Duodenal mucosa (tissue), 2 donors: Measurements from ENCODE around the gene DIAPH3.

Experiments used
- H3K27ac ChIP-seq: one replicate; pipeline ENCODE4 v1.7.0; 2013; ENCODE audit warnings: low read depth, low read length
- H3K27me3 ChIP-seq, 2 donors: one replicate each; pipeline ENCODE4 v1.7.0; 2013; ENCODE audit warnings: low read length in 2 of 2, control low read depth in 1 of 2; ENCODE audit not compliant: insufficient read depth in 2 of 2, control insufficient read depth in 1 of 2
- H3K36me3 ChIP-seq, 2 donors: one replicate each; pipeline ENCODE4 v1.7.0; 2013; ENCODE audit warnings: low read length in 2 of 2, control low read depth in 1 of 2; ENCODE audit not compliant: insufficient read depth in 2 of 2, control insufficient read depth in 1 of 2
- H3K4me1 ChIP-seq, 2 donors: one replicate each; pipeline ENCODE4 v1.7.0; 2013; ENCODE audit warnings: low read length in 2 of 2, control low read depth in 1 of 2; ENCODE audit not compliant: insufficient read depth in 2 of 2, control insufficient read depth in 1 of 2
- H3K4me3 ChIP-seq, 2 donors: one replicate each; pipeline ENCODE4 v1.7.0; 2013; ENCODE audit warnings: low read length in 2 of 2, low read depth in 1 of 2
- H3K9ac ChIP-seq, 2 donors: one replicate each; pipeline ENCODE4 v1.7.0; 2013; ENCODE audit warnings: low read length in 2 of 2, low read depth in 1 of 2
- H3K9me3 ChIP-seq, 2 donors: one replicate each; pipeline ENCODE4 v1.7.0; 2013; ENCODE audit warnings: low read length in 2 of 2, control low read depth in 1 of 2; ENCODE audit not compliant: control insufficient read depth in 1 of 2

Gene DIAPH3

DNA sequence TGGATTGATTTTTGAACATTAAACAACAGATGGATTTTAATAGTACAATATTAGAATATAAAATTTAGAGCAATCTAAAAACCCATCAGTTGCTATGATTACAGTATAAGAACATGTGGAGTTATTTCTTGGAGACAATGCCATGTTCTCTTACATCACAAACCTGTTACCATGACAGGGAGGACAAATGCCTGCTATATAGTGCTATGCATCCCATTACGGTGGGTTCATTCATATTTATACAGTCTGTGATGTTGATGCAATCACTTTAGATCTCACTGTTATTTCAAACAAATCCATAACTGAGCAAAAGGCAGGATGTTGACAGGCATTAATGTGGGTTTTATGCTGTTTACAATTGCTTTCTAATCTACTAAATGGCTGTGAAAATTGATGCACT, 467.5 kb downstream of the DIAPH3 start:
- Histone ChIP-seq H3K27me3 (no peaks in the 10 kb centered on the region), H3K27ac (no peak overlapping the region), H3K9me3 (no peaks in the 10 kb centered on the region), H3K4me3 (no peak overlapping the region), H3K4me1 (peaks cover 0 to 2% of the 10 kb centered on the region in 2 donors), H3K36me3 (no peaks in the 10 kb centered on the region), H3K9ac (no peak overlapping the region)

DNA sequence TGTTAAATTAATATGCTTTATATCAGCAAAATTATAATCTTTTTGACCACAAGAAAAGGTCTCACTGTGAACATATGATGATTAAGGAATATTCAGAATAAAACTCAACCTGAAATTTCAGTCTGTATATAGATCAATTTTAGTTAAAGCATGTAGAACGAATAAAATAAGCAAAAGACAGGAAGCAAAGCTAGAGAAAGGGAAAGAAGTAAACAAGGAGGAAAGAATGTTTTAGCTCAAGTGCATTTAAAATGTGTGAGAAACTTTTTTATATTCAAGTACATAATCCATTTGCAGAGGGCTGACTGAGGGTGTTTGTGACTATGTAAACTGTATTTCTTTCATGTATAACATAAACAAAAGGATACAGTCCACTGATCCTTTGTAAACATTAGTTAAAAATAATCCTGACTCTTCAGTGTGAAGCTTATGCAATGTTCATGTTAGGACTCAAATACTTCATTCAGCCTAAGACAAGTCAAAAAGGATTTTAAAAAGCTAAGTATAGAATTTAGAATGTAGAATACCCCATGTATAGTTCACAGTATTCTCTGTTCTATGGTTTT, 472.1 kb downstream of the DIAPH3 start:
- no peak overlapping the region for H3K27ac ChIP-seq
- no peak overlapping the region for H3K9ac ChIP-seq
- no peak overlapping the region for H3K4me3 ChIP-seq
- no peaks in the 10 kb centered on the region for H3K27me3 ChIP-seq
- H3K36me3 ChIP-seq, result no peaks in the 10 kb centered on the region
- no peaks in the 10 kb centered on the region for H3K4me1 ChIP-seq
- H3K9me3 ChIP-seq, result no peaks in the 10 kb centered on the region

DNA sequence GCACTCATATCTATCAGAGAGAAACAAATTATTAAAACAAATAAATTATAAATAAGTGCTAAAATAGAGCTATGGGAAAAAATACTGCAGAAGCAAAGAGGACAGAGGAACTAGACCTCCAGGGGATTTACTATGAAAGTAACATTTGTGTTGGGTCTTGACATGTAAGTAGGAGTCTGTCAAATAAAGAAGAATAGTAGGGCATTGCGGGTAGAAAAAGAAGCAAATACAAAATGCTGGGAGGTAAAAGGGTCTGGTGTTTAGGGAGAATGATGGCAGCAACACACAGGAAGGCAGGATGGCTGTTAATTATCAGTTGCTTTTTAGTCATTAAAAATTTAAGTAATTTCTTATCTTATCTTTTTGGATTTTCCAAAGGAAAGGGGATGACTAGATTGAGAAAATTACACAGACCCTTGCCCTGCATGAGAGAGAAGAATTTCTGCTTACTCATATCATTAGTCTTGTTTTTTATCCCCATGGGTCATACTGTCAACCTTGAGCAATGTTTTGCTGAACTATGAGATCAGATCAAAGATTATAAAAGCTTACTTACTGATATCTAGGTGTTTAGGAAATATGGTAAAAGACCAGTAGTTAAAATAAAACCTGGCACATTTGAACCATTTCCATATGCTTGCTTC, 472.7 kb downstream of the DIAPH3 start:
- Histone ChIP-seq H3K36me3 (no peaks in the 10 kb centered on the region), H3K4me3 (no peak overlapping the region), H3K9ac (no peak overlapping the region), H3K9me3 (no peaks in the 10 kb centered on the region), H3K27me3 (no peaks in the 10 kb centered on the region), H3K4me1 (no peaks in the 10 kb centered on the region), H3K27ac (no peak overlapping the region)

DNA sequence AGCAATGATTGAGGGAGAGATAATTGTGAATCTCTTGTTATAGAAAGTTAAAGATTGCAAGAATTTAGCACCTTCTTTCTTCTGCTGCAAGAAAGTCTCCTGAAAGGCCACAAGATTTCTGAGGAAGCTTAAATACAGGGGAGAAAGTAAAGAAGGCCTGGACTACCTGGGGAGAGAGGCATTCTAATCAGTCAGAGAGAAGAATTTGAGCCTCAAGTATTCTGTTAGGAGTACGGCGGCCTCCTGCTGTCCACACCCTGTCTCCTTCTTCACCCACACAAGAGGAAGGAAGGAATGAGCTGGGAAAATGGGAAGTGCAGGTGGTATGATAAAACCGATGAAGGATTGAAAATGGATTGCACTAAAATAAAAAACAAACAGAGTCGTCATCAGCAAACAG, 474.7 kb downstream of the DIAPH3 start:
- Histone ChIP-seq H3K4me3 (no peak overlapping the region), H3K27me3 (no peaks in the 10 kb centered on the region), H3K4me1 (no peaks in the 10 kb centered on the region), H3K27ac (no peak overlapping the region), H3K36me3 (no peaks in the 10 kb centered on the region), H3K9me3 (no peaks in the 10 kb centered on the region), H3K9ac (no peak overlapping the region)

- H3K9ac ChIP-seq, result no peak overlapping the region
- H3K4me1 ChIP-seq, result no peaks in the 10 kb centered on the region
- no peak overlapping the region for H3K27ac ChIP-seq
- H3K4me3 ChIP-seq, result no peak overlapping the region
- H3K27me3 ChIP-seq, result no peaks in the 10 kb centered on the region
- H3K36me3 ChIP-seq, result no peaks in the 10 kb centered on the region
- H3K9me3 ChIP-seq, result no peaks in the 10 kb centered on the region
Observed at GRCh38 chr13:59686798-59687394, 476.8 kb downstream of the DIAPH3 start.

GRCh38 chr13:59684105-59684504, 479.6 kb downstream of the DIAPH3 start:
- Histone ChIP-seq H3K9ac (no peak overlapping the region), H3K4me3 (no peak overlapping the region), H3K4me1 (peaks cover 2 to 5% of the 10 kb centered on the region in 2 donors), H3K36me3 (no peaks in the 10 kb centered on the region), H3K27me3 (no peaks in the 10 kb centered on the region), H3K27ac (no peak overlapping the region), H3K9me3 (no peaks in the 10 kb centered on the region)

DNA sequence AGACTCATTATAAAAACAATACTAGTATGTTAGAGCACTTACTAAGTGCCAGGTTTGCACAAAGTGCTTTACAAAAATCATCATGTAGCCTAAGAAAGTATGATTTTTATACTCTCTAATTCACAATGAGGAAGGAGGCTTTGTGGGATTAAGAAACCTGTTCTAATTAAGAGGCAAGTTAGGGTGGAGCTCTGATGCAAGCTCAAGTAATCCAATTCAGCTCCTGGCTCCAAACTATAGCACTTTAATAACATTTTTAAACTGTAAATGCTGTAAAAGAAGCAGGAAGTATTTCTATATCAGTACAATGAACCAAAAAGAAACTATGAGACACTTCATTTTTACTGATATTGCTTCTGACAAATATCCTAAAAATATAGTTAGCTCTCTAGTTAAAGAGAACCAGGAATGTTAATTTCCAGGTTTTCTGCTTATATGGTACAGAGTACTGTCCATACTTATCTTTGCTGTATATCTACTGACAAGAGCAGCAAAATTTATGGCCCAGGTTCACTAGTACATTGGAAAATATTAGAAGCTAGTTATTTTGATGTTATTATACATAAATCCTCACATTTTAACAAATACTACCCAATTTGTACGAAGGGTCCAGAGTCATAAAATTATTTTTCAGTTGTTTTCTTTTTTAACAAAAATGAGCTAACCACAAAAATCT, 482.0 kb downstream of the DIAPH3 start:
- Histone ChIP-seq H3K4me1 (peaks cover 2 to 5% of the 10 kb centered on the region in 2 donors), H3K9ac (no peak overlapping the region), H3K4me3 (no peak overlapping the region), H3K9me3 (no peaks in the 10 kb centered on the region), H3K27me3 (no peaks in the 10 kb centered on the region), H3K27ac (no peak overlapping the region), H3K36me3 (no peaks in the 10 kb centered on the region)

DNA sequence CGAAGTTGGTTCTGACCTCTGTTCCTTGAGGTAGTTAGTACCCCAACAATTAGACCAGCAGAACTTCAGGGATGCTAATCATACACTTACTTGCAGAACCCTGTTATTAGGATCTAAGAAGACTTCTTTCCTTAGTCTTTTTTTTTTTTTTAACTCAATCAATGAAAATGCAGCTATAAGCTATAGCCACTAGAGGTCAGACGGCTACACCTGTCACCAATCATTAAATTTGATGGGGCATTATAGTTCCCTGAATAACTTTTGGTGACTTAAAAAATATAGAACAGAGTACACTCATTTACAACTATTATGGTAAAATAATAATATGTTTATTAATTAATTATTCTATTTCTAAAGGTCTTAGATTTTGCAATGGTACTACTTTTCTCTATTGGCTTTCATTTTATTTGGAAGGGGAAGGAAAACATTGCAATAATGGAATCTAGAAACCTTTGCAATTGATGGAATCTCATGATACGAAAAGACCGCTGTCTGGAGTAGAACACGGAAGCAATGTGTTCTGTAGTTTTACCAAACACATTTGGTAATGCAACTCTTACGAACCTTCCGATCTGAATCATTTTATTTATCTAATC, 483.2 kb downstream of the DIAPH3 start:
- no peak overlapping the region for H3K9ac ChIP-seq
- no peaks in the 10 kb centered on the region for H3K27me3 ChIP-seq
- no peak overlapping the region for H3K27ac ChIP-seq
- H3K4me3 ChIP-seq, result no peak overlapping the region
- no peaks in the 10 kb centered on the region for H3K36me3 ChIP-seq
- H3K4me1 ChIP-seq, result peaks cover 2 to 5% of the 10 kb centered on the region in 2 donors
- H3K9me3 ChIP-seq, result no peaks in the 10 kb centered on the region

GRCh38 chr13:59679254-59679653, 484.5 kb downstream of the DIAPH3 start:
- Histone ChIP-seq H3K36me3 (no peaks in the 10 kb centered on the region), H3K27me3 (no peaks in the 10 kb centered on the region), H3K4me3 (no peak overlapping the region), H3K4me1 (peaks cover 2 to 5% of the 10 kb centered on the region in 2 donors), H3K27ac (no peak overlapping the region), H3K9ac (no peak overlapping the region), H3K9me3 (no peaks in the 10 kb centered on the region)
